GM12891 (cell line): Measurements from ENCODE around the gene RPTN.

Experiments
- PAX5 ChIP-seq: IDR thresholded peaks from 2 replicates; pipeline ENCODE4 v1.6.1; 2011; ENCODE audit warnings: low read length, moderate library complexity, mild to moderate bottlenecking; ENCODE audit not compliant: insufficient read depth, severe bottlenecking
- POLR2A ChIP-seq: IDR thresholded peaks from 2 replicates; pipeline ENCODE4 v1.6.1; 2011; ENCODE audit warnings: low read depth, low read length, control low read depth
- POLR2AphosphoS5 ChIP-seq: IDR thresholded peaks from 2 replicates; pipeline ENCODE4 v1.6.1; 2011; ENCODE audit warnings: low read depth, low read length, control low read depth
- POU2F2 ChIP-seq: IDR thresholded peaks from 2 replicates; pipeline ENCODE4 v1.6.1; 2011; ENCODE audit warnings: low read depth, mild to moderate bottlenecking, control low read depth, low read length, moderate library complexity
- SPI1 ChIP-seq: IDR thresholded peaks from 2 replicates; pipeline ENCODE4 v1.6.1; 2011; ENCODE audit warnings: low read depth, low read length, control low read depth
- TAF1 ChIP-seq: IDR thresholded peaks from 2 replicates; pipeline ENCODE4 v1.6.1; 2011; ENCODE audit warnings: low read depth, low read length, control low read depth

GRCh38 chr1:152151646-152152045 is 7.4 kb downstream of the RPTN start:
- TF ChIP-seq POLR2A = no peak
- no peak for TF ChIP-seq TAF1
- TF ChIP-seq POLR2AphosphoS5 = no peak
- no peak for TF ChIP-seq SPI1
- TF ChIP-seq PAX5 = no peak
- no peak for TF ChIP-seq POU2F2
